MCF 10A (cell line): ENCODE results near the gene ERG. TPM values are rescaled to one million over a fixed set of nuclear protein-coding genes. Genes with fewer than 3 reads are reported as not detected.

Source experiments
- BruUV-seq: library from RNA; stranded (reverse); fragments of 400-500 nt; replicated peaks from 2 replicates; lab custom pipeline; 2021; lab: Mats Ljungman, UMichigan
- CTCF ChIA-PET: fragments of 300-600 bp; sonication (Branson Sonifier 250); formaldehyde crosslinking; extraction: SDS; loops from one replicate; lab custom pipeline; 2021; ENCODE audit warnings: antibody characterized with exemption, inconsistent platforms; lab: Yijun Ruan, JAX
- POLR2A ChIA-PET: fragments of 300-600, 350-650 bp; sonication (Branson Sonifier 250); formaldehyde crosslinking; extraction: SDS; loops from one replicate; lab custom pipeline; 2020; ENCODE audit warnings: antibody characterized with exemption, inconsistent platforms; lab: Yijun Ruan, JAX
- DNase-seq: peaks from one replicate; pipeline ENCODE4 v3.0.0-alpha.2; 2018; ENCODE audit not compliant: unreplicated experiment
- H3K27ac Mint-ChIP-seq: one replicate; pipeline ENCODE4 v1.8.0; 2022; ENCODE audit warnings: mild to moderate bottlenecking, low read depth, mixed read lengths; ENCODE audit not compliant: unreplicated experiment
- H3K27me3 Mint-ChIP-seq: one replicate; pipeline ENCODE4 v1.8.0; 2022; ENCODE audit warnings: mixed read lengths; ENCODE audit not compliant: insufficient read depth, unreplicated experiment
- H3K36me3 Mint-ChIP-seq: one replicate; pipeline ENCODE4 v1.8.0; 2022; ENCODE audit warnings: mild to moderate bottlenecking, moderate library complexity, mixed read lengths; ENCODE audit not compliant: insufficient read depth, unreplicated experiment
- H3K4me1 Mint-ChIP-seq: one replicate; pipeline ENCODE4 v1.8.0; 2022; ENCODE audit warnings: mixed read lengths; ENCODE audit not compliant: insufficient read depth, unreplicated experiment
- H3K4me3 Mint-ChIP-seq: one replicate; pipeline ENCODE4 v1.8.0; 2022; ENCODE audit warnings: mild to moderate bottlenecking, moderate library complexity, mixed read lengths; ENCODE audit not compliant: unreplicated experiment
- H3K9me3 Mint-ChIP-seq: one replicate; pipeline ENCODE4 v1.8.0; 2022; ENCODE audit warnings: mixed read lengths; ENCODE audit not compliant: unreplicated experiment
- CTCF ChIP-seq: fragments of 200-600 bp; IDR thresholded peaks from one replicate; pipeline ENCODE4 v1.8.0; 2022; ENCODE audit warnings: antibody characterized with exemption, mild to moderate bottlenecking; ENCODE audit not compliant: unreplicated experiment
- intact Hi-C: fragments of 100-400 bp; cut with micrococcal nuclease; formaldehyde crosslinking; loops from 2 replicates; pipeline ENCODE4 v1.14.1; 2022
- total RNA-seq: library from RNA; stranded (reverse); gene quantifications from 2 replicates; pipeline ENCODE4 v1.2.3, GENCODE V29; 2022

Gene ERG
- total RNA-seq, 1 experiment from 2014 or later, result not detected

GRCh38 chr21:38538353-38538752, 40.1 kb upstream of the ERG start:
- intact Hi-C loops, result no loop called here
- no TSS peak for BruUV-seq
- H3K9me3 Mint-ChIP-seq, result no peaks in the 10 kb centered on the region
- no peak for TF ChIP-seq CTCF
- H3K4me1 Mint-ChIP-seq, result no peaks in the 10 kb centered on the region
- H3K4me3 Mint-ChIP-seq, result no peak overlapping the region
- H3K27me3 Mint-ChIP-seq, result peaks cover 50% of the 10 kb centered on the region
- POLR2A ChIA-PET, result no interaction called here
- H3K36me3 Mint-ChIP-seq, result no peaks in the 10 kb centered on the region
- CTCF ChIA-PET, result interaction anchor here (0.7 to 1.1 kb wide), 2 partner anchors 45 to 826 kb away, joined by 3 read pairs; no protein-coding TSS in a partner anchor
- no peak overlapping the region for H3K27ac Mint-ChIP-seq
- peak; percentile 13 for DNase-seq

- CTCF ChIA-PET, result no interaction called here
- Mint-ChIP-seq H3K9me3 (no peaks in the 10 kb centered on the region), H3K4me1 (no peaks in the 10 kb centered on the region), H3K4me3 (no peak overlapping the region), H3K36me3 (peaks cover 5% of the 10 kb centered on the region), H3K27ac (no peak overlapping the region), H3K27me3 (peaks cover 79% of the 10 kb centered on the region)
- no TSS peak for BruUV-seq
- no peak for TF ChIP-seq CTCF
- no peak for DNase-seq
- intact Hi-C loops, result no loop called here
- POLR2A ChIA-PET, result interaction anchor here (2.4 kb wide), 1 partner anchor 13 kb away, joined by 7 read pairs; no protein-coding TSS in a partner anchor
These were observed 36.3 kb upstream of the ERG start for GRCh38 chr21:38534591-38534990.

- TF ChIP-seq CTCF, result no peak
- intact Hi-C loops, result no loop called here
- peaks cover 5% of the 10 kb centered on the region for H3K36me3 Mint-ChIP-seq
- BruUV-seq, result no TSS peak
- H3K27ac Mint-ChIP-seq, result no peak overlapping the region
- H3K4me3 Mint-ChIP-seq, result no peak overlapping the region
- no peak for DNase-seq
- H3K27me3 Mint-ChIP-seq, result peaks cover 79% of the 10 kb centered on the region
- CTCF ChIA-PET, result interaction anchor here (0.8 kb wide), 1 partner anchor 178 kb away, joined by 3 read pairs; no protein-coding TSS in a partner anchor
- POLR2A ChIA-PET, result interaction anchor here (2.4 kb wide), 1 partner anchor 12 kb away, joined by 7 read pairs; no protein-coding TSS in a partner anchor
- H3K4me1 Mint-ChIP-seq, result no peaks in the 10 kb centered on the region
- H3K9me3 Mint-ChIP-seq, result no peaks in the 10 kb centered on the region
These were observed 35.6 kb upstream of the ERG start for GRCh38 chr21:38533887-38534286.

- POLR2A ChIA-PET, result interaction anchor here (0.6 kb wide), 1 partner anchor 46 kb away, joined by 3 read pairs; no protein-coding TSS in a partner anchor
- Mint-ChIP-seq H3K4me1 (no peaks in the 10 kb centered on the region), H3K4me3 (no peak overlapping the region), H3K27ac (no peak overlapping the region), H3K27me3 (peaks cover 61% of the 10 kb centered on the region), H3K36me3 (peaks cover 5% of the 10 kb centered on the region), H3K9me3 (no peaks in the 10 kb centered on the region)
- CTCF ChIA-PET, result interaction anchor here (0.8 kb wide), 1 partner anchor 12 kb away, joined by 3 read pairs; no protein-coding TSS in a partner anchor
- no peak for TF ChIP-seq CTCF
- intact Hi-C loops, result no loop called here
- no TSS peak for BruUV-seq
- DNase-seq, result no peak
These were observed 33.3 kb upstream of the ERG start for GRCh38 chr21:38531591-38531990.
